Ishikawa (cell line): ENCODE measurements around the gene CDC42BPA.

ENCODE experiments used
- CEBPB ChIP-seq: IDR thresholded peaks from 2 replicates; pipeline ENCODE4 v1.6.1; 2012
- CREB1 ChIP-seq: IDR thresholded peaks from 2 replicates; pipeline ENCODE4 v1.6.1; 2012; ENCODE audit warnings: low read depth
- EGR1 ChIP-seq: IDR thresholded peaks from 2 replicates; pipeline ENCODE4 v1.6.1; 2012
- EP300 ChIP-seq: IDR thresholded peaks from 2 replicates; pipeline ENCODE4 v1.6.1; 2012; ENCODE audit warnings: borderline replicate concordance
- FOXM1 ChIP-seq: IDR thresholded peaks from 2 replicates; pipeline ENCODE4 v1.6.1; 2012; ENCODE audit warnings: low read depth, borderline replicate concordance
- MAX ChIP-seq: IDR thresholded peaks from 2 replicates; pipeline ENCODE4 v1.6.1; 2012
- NFIC ChIP-seq: IDR thresholded peaks from 2 replicates; pipeline ENCODE4 v1.6.1; 2012
- RAD21 ChIP-seq: IDR thresholded peaks from 2 replicates; pipeline ENCODE4 v1.6.1; 2012; ENCODE audit warnings: low read depth
- REST ChIP-seq: IDR thresholded peaks from 2 replicates; pipeline ENCODE4 v1.6.1; 2012; ENCODE audit warnings: low read depth, mild to moderate bottlenecking
- TAF1 ChIP-seq: IDR thresholded peaks from 2 replicates; pipeline ENCODE4 v1.6.1; 2012; ENCODE audit warnings: low read depth, mild to moderate bottlenecking
- TCF12 ChIP-seq: IDR thresholded peaks from 2 replicates; pipeline ENCODE4 v1.6.1; 2012; ENCODE audit warnings: low read depth
- TEAD4 ChIP-seq: IDR thresholded peaks from 2 replicates; pipeline ENCODE4 v1.6.1; 2012
- USF1 ChIP-seq: IDR thresholded peaks from 2 replicates; pipeline ENCODE4 v1.6.1; 2012
- YY1 ChIP-seq: IDR thresholded peaks from 2 replicates; pipeline ENCODE4 v1.6.1; 2012; ENCODE audit warnings: low read depth
- ZBTB7A ChIP-seq: IDR thresholded peaks from 2 replicates; pipeline ENCODE4 v1.6.1; 2012; ENCODE audit warnings: low read depth

CDC42BPA gene

GRCh38 chr1:227002531-227003049, 315.7 kb downstream of the CDC42BPA start:
- no peak for TF ChIP-seq CEBPB
- no peak for TF ChIP-seq CREB1
- no peak for TF ChIP-seq YY1
- no peak for TF ChIP-seq FOXM1
- no peak for TF ChIP-seq ZBTB7A
- TF ChIP-seq TAF1 = no peak
- TF ChIP-seq MAX = no peak
- TF ChIP-seq TEAD4 = no peak
- TF ChIP-seq TCF12 = no peak
- TF ChIP-seq USF1 = no peak
- no peak for TF ChIP-seq RAD21
- TF ChIP-seq REST = no peak
- no peak for TF ChIP-seq NFIC
- TF ChIP-seq EP300 = no peak
- no peak for TF ChIP-seq EGR1

- TF ChIP-seq NFIC (no peak), EGR1 (no peak)
Measured at GRCh38 chr1:226995365-226996332, 322.6 kb downstream of the CDC42BPA start.

DNA sequence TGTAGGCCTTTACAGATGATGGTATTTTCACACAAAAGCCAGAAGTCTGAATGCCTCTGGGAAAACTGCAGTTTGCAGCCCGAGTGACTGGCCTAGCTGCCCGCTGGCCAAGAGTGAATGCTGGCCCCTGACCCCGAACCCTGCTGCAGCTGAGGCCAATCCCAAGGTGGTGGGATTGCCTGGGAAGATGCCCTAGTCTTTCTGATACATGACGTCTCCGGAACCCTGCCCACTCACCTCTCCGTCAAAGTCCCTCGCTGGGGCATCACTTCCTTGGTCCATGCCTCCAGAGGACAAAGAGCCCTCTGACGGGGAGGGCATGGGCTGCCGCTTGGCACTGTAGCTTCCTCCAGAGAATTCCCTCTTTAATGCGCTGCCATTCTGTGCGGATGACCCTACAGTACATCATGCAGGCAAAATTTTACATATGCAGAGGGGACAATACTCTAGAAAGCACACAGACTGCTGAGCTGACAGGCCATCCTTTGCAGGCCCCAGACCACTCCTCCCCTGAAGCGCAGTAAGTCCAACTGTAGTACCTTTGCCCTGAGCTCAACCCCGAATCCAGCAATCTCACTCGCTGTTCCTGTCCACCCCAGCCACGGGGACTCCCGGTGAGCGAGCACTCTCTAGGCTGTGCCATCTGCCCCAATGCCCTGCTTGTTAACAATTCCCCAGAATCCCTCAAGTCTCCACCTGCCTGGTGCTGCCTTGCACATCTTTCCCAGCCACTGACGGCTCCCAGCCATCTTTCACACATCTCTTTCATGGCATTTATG, 323.5 kb downstream of the CDC42BPA start:
- TF ChIP-seq EP300 = no peak
- no peak for TF ChIP-seq TAF1
- no peak for TF ChIP-seq NFIC
- no peak for TF ChIP-seq USF1
- no peak for TF ChIP-seq FOXM1
- no peak for TF ChIP-seq TEAD4
- TF ChIP-seq EGR1 = no peak
- TF ChIP-seq CREB1 = no peak
- TF ChIP-seq ZBTB7A = no peak
- no peak for TF ChIP-seq RAD21

GRCh38 chr1:226993814-226994585, 324.3 kb downstream of the CDC42BPA start:
- TF ChIP-seq REST (no peak), ZBTB7A (no peak), USF1 (no peak), MAX (no peak), EP300 (no peak), NFIC (no peak), RAD21 (no peak), FOXM1 (no peak), TEAD4 (no peak), CREB1 (no peak), TAF1 (no peak), CEBPB (no peak), YY1 (no peak), TCF12 (no peak), EGR1 (no peak)
